Smooth muscle cell (in vitro differentiated cells): Measurements from ENCODE around the gene KCNMA1. TPM values are rescaled to one million over a fixed set of nuclear protein-coding genes. Genes with fewer than 3 reads are reported as not detected.

Source experiments
- DNase-seq: peaks from one replicate; lab custom pipeline; 2025; ENCODE audit not compliant: unreplicated experiment; lab: John Stamatoyannopoulos, UW
- H2AFZ ChIP-seq: fragments of 200-600 bp; sonication (generic); 2 replicates; pipeline ENCODE4 v1.6.0; 2016; ENCODE audit warnings: antibody characterized with exemption, low read depth, mild to moderate bottlenecking
- H3F3A ChIP-seq: fragments of 200-600 bp; sonication (generic); 2 replicates; pipeline ENCODE4 v1.6.0; 2017; ENCODE audit warnings: antibody characterized with exemption, low read depth
- H3K27ac ChIP-seq: fragments of 200-600 bp; sonication (generic); 2 replicates; pipeline ENCODE4 v1.5.1; 2016; ENCODE audit warnings: low read depth, mild to moderate bottlenecking
- H3K27me3 ChIP-seq: fragments of 200-600 bp; sonication (generic); 2 replicates; pipeline ENCODE4 v1.6.1; 2016; ENCODE audit warnings: low read depth, mild to moderate bottlenecking
- H3K36me3 ChIP-seq: fragments of 200-600 bp; sonication (generic); 2 replicates; pipeline ENCODE4 v1.5.1; 2016; ENCODE audit warnings: low read depth
- H3K4me1 ChIP-seq: fragments of 200-600 bp; sonication (generic); 2 replicates; pipeline ENCODE4 v1.5.1; 2016; ENCODE audit warnings: low read depth
- H3K4me2 ChIP-seq: fragments of 200-600 bp; sonication (generic); 2 replicates; pipeline ENCODE4 v1.6.0; 2016; ENCODE audit warnings: mild to moderate bottlenecking
- H3K4me3 ChIP-seq: fragments of 200-600 bp; sonication (generic); 2 replicates; pipeline ENCODE4 v1.5.1; 2016; ENCODE audit warnings: mild to moderate bottlenecking
- H3K79me2 ChIP-seq: fragments of 200-600 bp; sonication (generic); 2 replicates; pipeline ENCODE4 v1.6.0; 2016; ENCODE audit warnings: low read depth, mild to moderate bottlenecking
- H3K9ac ChIP-seq: fragments of 200-600 bp; sonication (generic); 2 replicates; pipeline ENCODE4 v1.6.0; 2016; ENCODE audit warnings: low read depth
- H3K9me3 ChIP-seq: fragments of 200-600 bp; sonication (generic); replicated peaks from 2 replicates; pipeline ENCODE4 v1.5.1; 2016; ENCODE audit warnings: low read depth
- H4K20me1 ChIP-seq: fragments of 200-600 bp; sonication (generic); 2 replicates; pipeline ENCODE4 v1.6.0; 2016; ENCODE audit warnings: low read depth
- WGBS: methylation state at CpG from one replicate; pipeline ENCODE4 v1.1.7; 2016; ENCODE audit warnings: low lambda C conversion rate; 5-methylcytosine and 5-hydroxymethylcytosine counted together
- polyA plus RNA-seq: library from polyadenylated mRNA; unstranded; fragments of >200 nt; fragmentation: Nextera tagmentation; extraction: Ambion mirVana; gene quantifications from 2 replicates; pipeline ENCODE4 v1.2.1, GENCODE V29; 2016
- total RNA-seq: library from RNA; depleted of rRNA; stranded (reverse); fragments of >200 nt; gene quantifications from 2 replicates; pipeline ENCODE4 v1.2.3, GENCODE V29; 2014
- TF ChIP-seq, protein P1 (sequence below): fragments of 200-600 bp; sonication (generic); IDR thresholded peaks from 2 replicates; pipeline ENCODE4 v1.5.1; 2017; ENCODE audit warnings: borderline replicate concordance, mild to moderate bottlenecking, antibody characterized with exemption; ENCODE audit not compliant: insufficient read depth, poor library complexity, severe bottlenecking

KCNMA1 gene
- total and polyA plus RNA-seq, 2 experiments from 2014 or later: 9.1 to 23.4 TPM

DNA sequence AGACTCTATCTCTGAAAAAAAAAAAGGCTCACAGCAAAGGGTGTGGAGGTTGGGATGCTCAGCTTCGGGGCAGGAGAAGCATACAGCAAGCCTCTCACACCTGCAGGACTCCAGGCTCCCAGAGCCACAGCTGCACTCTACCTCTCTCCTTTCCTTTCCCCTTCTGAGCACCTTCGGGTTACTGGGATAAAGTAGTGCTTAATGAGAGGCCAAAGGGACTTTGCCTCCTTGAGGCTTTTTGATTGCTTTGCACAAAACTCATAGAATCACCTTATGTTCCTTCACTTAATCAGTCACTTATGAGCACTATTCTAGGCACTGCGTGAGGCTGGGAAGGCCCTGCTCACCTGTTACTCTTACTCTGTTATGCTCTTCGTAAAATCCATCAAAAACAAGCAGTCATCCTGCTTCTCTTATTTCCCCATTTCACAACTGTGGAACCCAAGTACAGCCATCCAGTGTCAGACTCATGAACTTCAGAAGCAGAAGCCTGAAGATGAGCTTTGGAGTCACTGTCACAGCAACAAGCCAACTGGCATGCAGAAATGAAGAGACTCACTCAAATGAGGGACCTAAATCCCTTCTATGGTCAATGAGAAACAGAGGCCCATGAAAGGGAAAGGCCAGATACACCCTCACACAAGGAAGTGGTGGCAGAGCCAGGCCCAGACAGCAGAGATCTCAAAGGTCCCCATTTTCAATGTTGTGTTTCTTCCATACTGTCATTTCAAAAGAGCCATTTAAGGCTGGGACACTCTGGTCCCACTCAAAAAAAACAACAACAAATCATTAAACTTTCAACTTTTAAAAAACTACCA lies 205.4 kb downstream of the KCNMA1 start:
- Histone ChIP-seq H3K9ac (no peak overlapping the region), H3F3A (no peaks in the 10 kb centered on the region), H3K79me2 (no peaks in the 10 kb centered on the region), H3K4me1 (peaks cover 6% of the 10 kb centered on the region), H4K20me1 (no peaks in the 10 kb centered on the region), H3K4me2 (no peak overlapping the region), H3K9me3 (no peaks in the 10 kb centered on the region), H2AFZ (no peak overlapping the region), H3K27me3 (no peaks in the 10 kb centered on the region), H3K27ac (no peak overlapping the region), H3K36me3 (no peaks in the 10 kb centered on the region), H3K4me3 (no peak overlapping the region)
- WGBS: 95% methylated on average over 4 of the region's 4 CpGs
- TF ChIP-seq, protein P1, sequence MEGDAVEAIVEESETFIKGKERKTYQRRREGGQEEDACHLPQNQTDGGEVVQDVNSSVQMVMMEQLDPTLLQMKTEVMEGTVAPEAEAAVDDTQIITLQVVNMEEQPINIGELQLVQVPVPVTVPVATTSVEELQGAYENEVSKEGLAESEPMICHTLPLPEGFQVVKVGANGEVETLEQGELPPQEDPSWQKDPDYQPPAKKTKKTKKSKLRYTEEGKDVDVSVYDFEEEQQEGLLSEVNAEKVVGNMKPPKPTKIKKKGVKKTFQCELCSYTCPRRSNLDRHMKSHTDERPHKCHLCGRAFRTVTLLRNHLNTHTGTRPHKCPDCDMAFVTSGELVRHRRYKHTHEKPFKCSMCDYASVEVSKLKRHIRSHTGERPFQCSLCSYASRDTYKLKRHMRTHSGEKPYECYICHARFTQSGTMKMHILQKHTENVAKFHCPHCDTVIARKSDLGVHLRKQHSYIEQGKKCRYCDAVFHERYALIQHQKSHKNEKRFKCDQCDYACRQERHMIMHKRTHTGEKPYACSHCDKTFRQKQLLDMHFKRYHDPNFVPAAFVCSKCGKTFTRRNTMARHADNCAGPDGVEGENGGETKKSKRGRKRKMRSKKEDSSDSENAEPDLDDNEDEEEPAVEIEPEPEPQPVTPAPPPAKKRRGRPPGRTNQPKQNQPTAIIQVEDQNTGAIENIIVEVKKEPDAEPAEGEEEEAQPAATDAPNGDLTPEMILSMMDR: no peak
- no peak for DNase-seq

- Histone ChIP-seq H2AFZ (no peak overlapping the region), H3K27ac (no peak overlapping the region), H3K9me3 (no peaks in the 10 kb centered on the region), H3K79me2 (no peaks in the 10 kb centered on the region), H3F3A (no peaks in the 10 kb centered on the region), H3K27me3 (no peaks in the 10 kb centered on the region), H3K9ac (no peak overlapping the region), H4K20me1 (no peaks in the 10 kb centered on the region), H3K4me1 (peaks cover 6% of the 10 kb centered on the region), H3K36me3 (no peaks in the 10 kb centered on the region), H3K4me3 (no peak overlapping the region), H3K4me2 (no peak overlapping the region)
- DNase-seq: no peak
- TF ChIP-seq, protein P1: no peak
These were observed 206.4 kb downstream of the KCNMA1 start for GRCh38 chr10:77431209-77431611.

GRCh38 chr10:77430530-77430929 lies 207.1 kb downstream of the KCNMA1 start:
- no peak overlapping the region for H3K27ac ChIP-seq
- no peaks in the 10 kb centered on the region for H3K9me3 ChIP-seq
- peaks cover 6% of the 10 kb centered on the region for H3K4me1 ChIP-seq
- no peaks in the 10 kb centered on the region for H3K79me2 ChIP-seq
- H3F3A ChIP-seq: no peaks in the 10 kb centered on the region
- WGBS: 91% methylated on average over 5 of the region's 5 CpGs
- no peak for DNase-seq
- H3K9ac ChIP-seq: no peak overlapping the region
- H2AFZ ChIP-seq: no peak overlapping the region
- TF ChIP-seq, protein P1: no peak
- H3K36me3 ChIP-seq: no peaks in the 10 kb centered on the region
- no peak overlapping the region for H3K4me3 ChIP-seq
- H4K20me1 ChIP-seq: no peaks in the 10 kb centered on the region
- H3K4me2 ChIP-seq: no peak overlapping the region
- no peaks in the 10 kb centered on the region for H3K27me3 ChIP-seq

GRCh38 chr10:77428691-77429395 lies 208.8 kb downstream of the KCNMA1 start:
- H3K9ac ChIP-seq: no peak overlapping the region
- H3K4me2 ChIP-seq: no peak overlapping the region
- H4K20me1 ChIP-seq: no peaks in the 10 kb centered on the region
- no peaks in the 10 kb centered on the region for H3K9me3 ChIP-seq
- WGBS: 42% methylated on average over 3 of the region's 3 CpGs
- no peaks in the 10 kb centered on the region for H3K36me3 ChIP-seq
- no peak overlapping the region for H2AFZ ChIP-seq
- DNase-seq: peak; percentile 6
- H3K4me3 ChIP-seq: no peak overlapping the region
- H3K27me3 ChIP-seq: no peaks in the 10 kb centered on the region
- H3F3A ChIP-seq: no peaks in the 10 kb centered on the region
- TF ChIP-seq, protein P1: peak; percentile 74
- H3K4me1 ChIP-seq: peaks cover 6% of the 10 kb centered on the region
- H3K79me2 ChIP-seq: no peaks in the 10 kb centered on the region
- H3K27ac ChIP-seq: no peak overlapping the region
